ENCODE data around the gene KRTAP5-1. TPM values are rescaled to one million over a fixed set of nuclear protein-coding genes. Genes with fewer than 3 reads are reported as not detected.

The KRTAP5-1 gene
- total and polyA plus RNA-seq, 10 of the 15 experiments (the other 5 are each of a cell fraction or from before 2014, with no cell fraction given): not detected

DNA sequence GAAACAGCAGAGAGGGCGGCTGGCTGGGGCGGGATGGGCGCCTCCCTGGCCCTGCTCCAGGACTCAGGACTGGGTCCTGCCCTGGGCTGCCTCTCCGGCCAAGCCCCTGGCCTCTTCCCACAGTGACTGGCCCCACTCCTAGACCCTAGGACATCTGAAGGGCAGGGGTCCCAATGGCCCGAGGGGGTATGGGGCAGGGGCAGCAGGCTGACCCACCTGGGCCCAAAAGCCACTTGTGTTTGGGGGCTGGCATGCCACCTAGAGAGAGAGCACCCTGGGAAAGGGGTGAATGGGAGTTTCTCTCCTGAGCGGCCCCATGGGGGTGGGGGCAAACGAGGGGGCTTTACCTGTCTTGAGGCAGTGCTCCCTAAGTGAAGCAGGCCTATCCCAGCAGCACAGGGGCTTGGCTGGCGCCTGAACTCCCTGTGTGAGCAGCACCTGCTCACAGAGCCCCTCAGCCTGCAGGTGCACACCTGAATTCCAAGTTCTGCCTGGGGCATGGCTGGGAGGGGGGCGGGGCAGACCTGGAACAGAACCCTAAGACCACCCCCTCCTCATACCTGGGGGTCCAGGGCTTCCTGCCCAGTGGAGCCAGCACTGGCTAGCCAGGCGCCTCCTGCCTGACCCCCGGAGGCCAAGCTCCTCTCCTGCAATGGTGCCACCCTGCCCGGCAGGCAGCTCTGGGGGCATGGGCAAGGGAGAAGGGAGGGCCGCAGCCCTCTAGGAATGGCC is 29.9 kb downstream of the KRTAP5-1 start:
- no peak overlapping the region for H3K27ac ChIP-seq (ENCODE audit: control insufficient read depth, insufficient read depth)
- FAIRE-seq: no peak
- intact Hi-C loops (cut with micrococcal nuclease; ENCODE audit: unreplicated experiment): no loop called here
- ChIA-PET SMC1A (ENCODE audit: uncharacterized antibody, unreplicated experiment) (no interaction called here), CTCF (no interaction called here), POLR2A (no interaction called here), RAD21 (ENCODE audit: unreplicated experiment) (no interaction called here)
- H3K9me3 ChIP-seq (replicated peaks; ENCODE audit: control insufficient read depth, insufficient read depth, low read length): no peaks in the 10 kb centered on the region
- ATAC-seq: no peak
- H3K9ac ChIP-seq (ENCODE audit: control insufficient read depth, insufficient read depth, low read length): no peak overlapping the region
- TF ChIP-seq, protein P1, sequence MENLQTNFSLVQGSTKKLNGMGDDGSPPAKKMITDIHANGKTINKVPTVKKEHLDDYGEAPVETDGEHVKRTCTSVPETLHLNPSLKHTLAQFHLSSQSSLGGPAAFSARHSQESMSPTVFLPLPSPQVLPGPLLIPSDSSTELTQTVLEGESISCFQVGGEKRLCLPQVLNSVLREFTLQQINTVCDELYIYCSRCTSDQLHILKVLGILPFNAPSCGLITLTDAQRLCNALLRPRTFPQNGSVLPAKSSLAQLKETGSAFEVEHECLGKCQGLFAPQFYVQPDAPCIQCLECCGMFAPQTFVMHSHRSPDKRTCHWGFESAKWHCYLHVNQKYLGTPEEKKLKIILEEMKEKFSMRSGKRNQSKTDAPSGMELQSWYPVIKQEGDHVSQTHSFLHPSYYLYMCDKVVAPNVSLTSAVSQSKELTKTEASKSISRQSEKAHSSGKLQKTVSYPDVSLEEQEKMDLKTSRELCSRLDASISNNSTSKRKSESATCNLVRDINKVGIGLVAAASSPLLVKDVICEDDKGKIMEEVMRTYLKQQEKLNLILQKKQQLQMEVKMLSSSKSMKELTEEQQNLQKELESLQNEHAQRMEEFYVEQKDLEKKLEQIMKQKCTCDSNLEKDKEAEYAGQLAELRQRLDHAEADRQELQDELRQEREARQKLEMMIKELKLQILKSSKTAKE (IDR thresholded peaks at IDR 0.05; ENCODE audit: low read depth, poor library complexity, severe bottlenecking): no peak
- no peak for TF ChIP-seq ZNF384 (IDR thresholded peaks at IDR 0.05; ENCODE audit: borderline replicate concordance, low read depth, low read length)
- no peak for TF ChIP-seq GABPA (IDR thresholded peaks at IDR 0.05; ENCODE audit: low read depth)
- no peak for TF ChIP-seq SMARCA5 (IDR thresholded peaks at IDR 0.05)
- TF ChIP-seq BRCA1 (IDR thresholded peaks at IDR 0.05; ENCODE audit: low read depth, low read length): no peak
- TF ChIP-seq, protein P2, sequence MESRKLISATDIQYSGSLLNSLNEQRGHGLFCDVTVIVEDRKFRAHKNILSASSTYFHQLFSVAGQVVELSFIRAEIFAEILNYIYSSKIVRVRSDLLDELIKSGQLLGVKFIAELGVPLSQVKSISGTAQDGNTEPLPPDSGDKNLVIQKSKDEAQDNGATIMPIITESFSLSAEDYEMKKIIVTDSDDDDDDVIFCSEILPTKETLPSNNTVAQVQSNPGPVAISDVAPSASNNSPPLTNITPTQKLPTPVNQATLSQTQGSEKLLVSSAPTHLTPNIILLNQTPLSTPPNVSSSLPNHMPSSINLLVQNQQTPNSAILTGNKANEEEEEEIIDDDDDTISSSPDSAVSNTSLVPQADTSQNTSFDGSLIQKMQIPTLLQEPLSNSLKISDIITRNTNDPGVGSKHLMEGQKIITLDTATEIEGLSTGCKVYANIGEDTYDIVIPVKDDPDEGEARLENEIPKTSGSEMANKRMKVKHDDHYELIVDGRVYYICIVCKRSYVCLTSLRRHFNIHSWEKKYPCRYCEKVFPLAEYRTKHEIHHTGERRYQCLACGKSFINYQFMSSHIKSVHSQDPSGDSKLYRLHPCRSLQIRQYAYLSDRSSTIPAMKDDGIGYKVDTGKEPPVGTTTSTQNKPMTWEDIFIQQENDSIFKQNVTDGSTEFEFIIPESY (IDR thresholded peaks at IDR 0.05): no peak
- TF ChIP-seq, protein P3, sequence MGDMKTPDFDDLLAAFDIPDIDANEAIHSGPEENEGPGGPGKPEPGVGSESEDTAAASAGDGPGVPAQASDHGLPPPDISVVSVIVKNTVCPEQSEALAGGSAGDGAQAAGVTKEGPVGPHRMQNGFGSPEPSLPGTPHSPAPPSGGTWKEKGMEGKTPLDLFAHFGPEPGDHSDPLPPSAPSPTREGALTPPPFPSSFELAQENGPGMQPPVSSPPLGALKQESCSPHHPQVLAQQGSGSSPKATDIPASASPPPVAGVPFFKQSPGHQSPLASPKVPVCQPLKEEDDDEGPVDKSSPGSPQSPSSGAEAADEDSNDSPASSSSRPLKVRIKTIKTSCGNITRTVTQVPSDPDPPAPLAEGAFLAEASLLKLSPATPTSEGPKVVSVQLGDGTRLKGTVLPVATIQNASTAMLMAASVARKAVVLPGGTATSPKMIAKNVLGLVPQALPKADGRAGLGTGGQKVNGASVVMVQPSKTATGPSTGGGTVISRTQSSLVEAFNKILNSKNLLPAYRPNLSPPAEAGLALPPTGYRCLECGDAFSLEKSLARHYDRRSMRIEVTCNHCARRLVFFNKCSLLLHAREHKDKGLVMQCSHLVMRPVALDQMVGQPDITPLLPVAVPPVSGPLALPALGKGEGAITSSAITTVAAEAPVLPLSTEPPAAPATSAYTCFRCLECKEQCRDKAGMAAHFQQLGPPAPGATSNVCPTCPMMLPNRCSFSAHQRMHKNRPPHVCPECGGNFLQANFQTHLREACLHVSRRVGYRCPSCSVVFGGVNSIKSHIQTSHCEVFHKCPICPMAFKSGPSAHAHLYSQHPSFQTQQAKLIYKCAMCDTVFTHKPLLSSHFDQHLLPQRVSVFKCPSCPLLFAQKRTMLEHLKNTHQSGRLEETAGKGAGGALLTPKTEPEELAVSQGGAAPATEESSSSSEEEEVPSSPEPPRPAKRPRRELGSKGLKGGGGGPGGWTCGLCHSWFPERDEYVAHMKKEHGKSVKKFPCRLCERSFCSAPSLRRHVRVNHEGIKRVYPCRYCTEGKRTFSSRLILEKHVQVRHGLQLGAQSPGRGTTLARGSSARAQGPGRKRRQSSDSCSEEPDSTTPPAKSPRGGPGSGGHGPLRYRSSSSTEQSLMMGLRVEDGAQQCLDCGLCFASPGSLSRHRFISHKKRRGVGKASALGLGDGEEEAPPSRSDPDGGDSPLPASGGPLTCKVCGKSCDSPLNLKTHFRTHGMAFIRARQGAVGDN (IDR thresholded peaks at IDR 0.05): no peak
- no peak for TF ChIP-seq TCF12 (IDR thresholded peaks at IDR 0.05; ENCODE audit: low read depth, low read length)
- TF ChIP-seq, protein P4, sequence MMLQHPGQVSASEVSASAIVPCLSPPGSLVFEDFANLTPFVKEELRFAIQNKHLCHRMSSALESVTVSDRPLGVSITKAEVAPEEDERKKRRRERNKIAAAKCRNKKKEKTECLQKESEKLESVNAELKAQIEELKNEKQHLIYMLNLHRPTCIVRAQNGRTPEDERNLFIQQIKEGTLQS (IDR thresholded peaks at IDR 0.05; ENCODE audit: borderline replicate concordance, extremely low read depth, low read depth, low read length): no peak
- TF ChIP-seq CREM (IDR thresholded peaks at IDR 0.05; ENCODE audit: low read depth): no peak
- TF ChIP-seq, protein P5, sequence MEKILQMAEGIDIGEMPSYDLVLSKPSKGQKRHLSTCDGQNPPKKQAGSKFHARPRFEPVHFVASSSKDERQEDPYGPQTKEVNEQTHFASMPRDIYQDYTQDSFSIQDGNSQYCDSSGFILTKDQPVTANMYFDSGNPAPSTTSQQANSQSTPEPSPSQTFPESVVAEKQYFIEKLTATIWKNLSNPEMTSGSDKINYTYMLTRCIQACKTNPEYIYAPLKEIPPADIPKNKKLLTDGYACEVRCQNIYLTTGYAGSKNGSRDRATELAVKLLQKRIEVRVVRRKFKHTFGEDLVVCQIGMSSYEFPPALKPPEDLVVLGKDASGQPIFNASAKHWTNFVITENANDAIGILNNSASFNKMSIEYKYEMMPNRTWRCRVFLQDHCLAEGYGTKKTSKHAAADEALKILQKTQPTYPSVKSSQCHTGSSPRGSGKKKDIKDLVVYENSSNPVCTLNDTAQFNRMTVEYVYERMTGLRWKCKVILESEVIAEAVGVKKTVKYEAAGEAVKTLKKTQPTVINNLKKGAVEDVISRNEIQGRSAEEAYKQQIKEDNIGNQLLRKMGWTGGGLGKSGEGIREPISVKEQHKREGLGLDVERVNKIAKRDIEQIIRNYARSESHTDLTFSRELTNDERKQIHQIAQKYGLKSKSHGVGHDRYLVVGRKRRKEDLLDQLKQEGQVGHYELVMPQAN (conservative IDR thresholded peaks at IDR 0.05): no peak
- no peak for TF ChIP-seq STAT1 (conservative IDR thresholded peaks at IDR 0.05)
- no peak overlapping the region for H3K4me2 ChIP-seq (ENCODE audit: control insufficient read depth, insufficient read depth)
- no TSS peak for BruUV-seq (replicated peaks)
- no peak for DNase-seq (ENCODE audit: low read depth, low spot score)
- no peak overlapping the region for H2AFZ ChIP-seq (ENCODE audit: control insufficient read depth, low read depth, low read length)
- H3K36me3 ChIP-seq (ENCODE audit: control insufficient read depth in 2 of 2, insufficient read depth in 2 of 2, low read length in 1 of 2): no peaks in the 10 kb centered on the region
- H3K79me2 ChIP-seq (ENCODE audit: control insufficient read depth, insufficient read depth, low read length): no peaks in the 10 kb centered on the region
- no peaks in the 10 kb centered on the region for H3K27me3 ChIP-seq (replicated peaks in 1 of 2; ENCODE audit: control insufficient read depth in 2 of 2, insufficient read depth in 2 of 2, low read length in 1 of 2)
- 27% methylated on average over 9 of the region's 13 CpGs for WGBS (ENCODE audit: insufficient coverage, insufficient replicate concordance, low lambda C conversion rate, missing lambda C conversion rate)
- H3K4me3 ChIP-seq: no peak overlapping the region
- H4K20me1 ChIP-seq (ENCODE audit: control insufficient read depth, insufficient read depth): no peaks in the 10 kb centered on the region
- in situ Hi-C loops (cut with MboI): no loop called here
- H3K4me1 ChIP-seq (ENCODE audit: control insufficient read depth, insufficient read depth, low read length): no peaks in the 10 kb centered on the region
